Thymus (tissue), 11 donors: ENCODE measurements around the gene ADRM1. TPM values are rescaled to one million over a fixed set of nuclear protein-coding genes. Genes with fewer than 3 reads are reported as not detected.

Experiments used
- DNase-seq, 9 donors: peaks; one replicate each; pipeline ENCODE4 v3.0.0-alpha.2; 2013; ENCODE audit warnings: low spot score in 9 of 9, low read depth in 6 of 9, missing footprints in 1 of 9
- H3K27ac ChIP-seq, 2 donors: one replicate each; pipeline ENCODE4 v1.5.1; 2013; ENCODE audit warnings: control low read depth in 1 of 2, low read depth in 1 of 2, low read length in 1 of 2, mild to moderate bottlenecking in 1 of 2, moderate library complexity in 1 of 2
- H3K27me3 ChIP-seq, 2 donors: one replicate each; pipeline ENCODE4 v1.5.1; 2013; ENCODE audit warnings: low read length in 1 of 2; ENCODE audit not compliant: control insufficient read depth in 2 of 2, insufficient read depth in 1 of 2
- H3K36me3 ChIP-seq, 2 donors: one replicate each; pipeline ENCODE4 v1.5.1; 2013; ENCODE audit warnings: low read length in 1 of 2, mild to moderate bottlenecking in 1 of 2, moderate library complexity in 1 of 2; ENCODE audit not compliant: control insufficient read depth in 2 of 2, insufficient read depth in 2 of 2
- H3K4me1 ChIP-seq, 2 donors: one replicate each; pipeline ENCODE4 v1.5.1; 2013; ENCODE audit warnings: low read length in 2 of 2; ENCODE audit not compliant: control insufficient read depth in 2 of 2, insufficient read depth in 2 of 2
- H3K4me3 ChIP-seq, 2 donors: one replicate each; pipeline ENCODE4 v1.5.1; 2013; ENCODE audit warnings: low read length in 2 of 2, control low read depth in 1 of 2, mild to moderate bottlenecking in 1 of 2
- H3K9me3 ChIP-seq, 2 donors: one replicate each; pipeline ENCODE4 v1.5.1; 2013; ENCODE audit warnings: low read length in 1 of 2, mild to moderate bottlenecking in 1 of 2; ENCODE audit not compliant: control insufficient read depth in 2 of 2, insufficient read depth in 1 of 2
- WGBS: extraction: QIAGEN DNeasy Blood & Tissue Kit; methylation state at CpG from one replicate; pipeline ENCODE4 v1.1.7; 2013; 5-methylcytosine and 5-hydroxymethylcytosine counted together
- polyA plus RNA-seq: library from polyadenylated mRNA; stranded (reverse); fragments of 200-250 nt; gene quantifications from one replicate; pipeline ENCODE4 v1.2.3, GENCODE V29; 2013
- total RNA-seq: library from RNA; stranded (reverse); fragments of 120-200 nt; gene quantifications from one replicate; pipeline ENCODE4 v1.2.4, GENCODE V29; 2013
- donor health status: healthy.

The ADRM1 gene
- total and polyA plus RNA-seq, 2 donors: 71.5 to 80.9 TPM

DNA sequence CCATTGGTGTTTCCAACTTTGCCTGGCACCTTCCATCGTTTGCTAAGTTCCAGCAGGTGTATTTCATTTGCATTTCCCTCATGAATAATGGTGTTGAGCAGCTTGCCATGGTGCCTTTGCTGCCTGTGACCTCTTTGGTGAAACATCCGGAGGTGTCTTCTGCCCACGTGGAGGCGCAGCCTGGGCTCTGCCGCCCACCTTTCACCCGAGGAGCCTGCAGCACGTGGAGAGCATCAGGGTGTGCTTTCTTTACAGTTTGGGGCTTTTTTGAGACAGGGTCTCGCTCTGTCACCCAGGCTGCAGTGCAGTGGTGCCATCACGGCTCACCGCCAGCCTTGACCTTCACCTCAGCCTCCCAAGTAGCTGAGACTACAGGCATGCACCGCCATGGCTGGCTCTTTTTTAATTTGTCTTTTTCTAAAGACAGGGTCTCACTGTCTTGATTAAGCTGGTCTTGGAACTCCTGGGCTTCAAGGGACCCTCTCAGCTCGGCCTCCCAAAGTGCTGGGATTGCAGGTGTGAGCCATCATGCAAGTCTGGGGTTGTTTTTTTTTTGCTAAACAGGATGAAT lies 3.0 kb upstream of the ADRM1 start:
- no peak overlapping the region for H3K27ac ChIP-seq
- H3K4me1 ChIP-seq: peaks cover 10 to 14% of the 10 kb centered on the region in 2 donors
- WGBS: 96% methylated on average over 12 of the region's 12 CpGs
- no peaks in the 10 kb centered on the region for H3K9me3 ChIP-seq
- peaks cover 6 to 43% of the 10 kb centered on the region in 2 donors for H3K36me3 ChIP-seq
- no peak for DNase-seq
- H3K4me3 ChIP-seq: no peak overlapping the region
- no peaks in the 10 kb centered on the region for H3K27me3 ChIP-seq

DNA sequence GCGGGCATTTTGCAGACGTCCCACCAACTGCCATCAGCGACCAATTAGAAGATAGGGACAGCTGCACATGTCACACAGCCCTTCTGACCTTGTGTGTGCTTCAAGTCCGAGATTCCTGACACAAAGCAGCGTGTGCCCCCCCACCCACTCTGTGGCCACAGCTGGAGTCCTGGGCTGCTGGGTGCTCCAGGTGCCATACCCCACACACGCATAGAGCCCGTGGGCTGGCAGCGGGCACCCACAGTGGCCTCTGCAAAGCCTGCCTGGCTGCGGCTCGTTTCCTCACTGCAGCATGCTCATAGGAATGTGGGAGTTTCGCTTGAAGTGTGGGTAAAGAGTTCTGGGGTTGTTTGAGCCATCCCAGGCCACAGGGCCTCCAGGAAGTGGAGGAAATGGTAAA lies 2.5 kb upstream of the ADRM1 start:
- Histone ChIP-seq H3K9me3 (no peaks in the 10 kb centered on the region), H3K4me3 (no peak overlapping the region), H3K27ac (no peak overlapping the region), H3K27me3 (no peaks in the 10 kb centered on the region), H3K4me1 (peaks cover 10 to 17% of the 10 kb centered on the region in 2 donors), H3K36me3 (peaks cover 8 to 44% of the 10 kb centered on the region in 2 donors)
- DNase-seq: no peak
- 96% methylated on average over 11 of the region's 11 CpGs for WGBS

DNA sequence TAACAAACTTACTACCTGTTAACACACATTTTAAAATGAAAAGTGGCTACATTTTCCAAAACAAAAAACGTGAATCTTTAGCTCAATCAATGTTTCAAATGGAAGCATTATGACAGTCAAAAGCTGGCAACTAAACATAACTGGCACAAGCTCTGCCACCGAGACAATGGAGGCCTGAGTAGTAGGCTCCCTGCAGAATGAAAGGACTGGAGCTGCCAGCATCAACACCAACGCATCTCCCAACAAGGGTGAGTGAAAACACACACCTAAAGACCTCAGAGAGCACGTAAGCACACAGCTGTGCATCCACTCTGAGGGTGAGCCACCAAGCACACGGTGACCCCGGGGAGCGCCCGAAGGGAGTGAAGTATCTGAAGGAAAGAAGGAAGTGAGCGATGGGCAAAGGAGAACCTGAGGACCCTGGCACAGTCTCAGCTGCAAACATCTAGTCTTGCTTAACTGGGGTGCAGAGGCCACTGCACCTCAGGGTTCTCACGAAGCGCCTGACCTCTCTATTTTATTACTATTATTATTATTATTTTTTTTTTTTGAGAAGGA lies 1.6 kb upstream of the ADRM1 start:
- peaks cover 12 to 44% of the 10 kb centered on the region in 2 donors for H3K36me3 ChIP-seq
- no peaks in the 10 kb centered on the region for H3K27me3 ChIP-seq
- no peak overlapping the region for H3K4me3 ChIP-seq
- H3K4me1 ChIP-seq: peaks cover 10 to 17% of the 10 kb centered on the region in 2 donors
- 92% methylated on average over 11 of the region's 11 CpGs for WGBS
- H3K27ac ChIP-seq: no peak overlapping the region
- DNase-seq: no peak
- H3K9me3 ChIP-seq: no peaks in the 10 kb centered on the region

DNA sequence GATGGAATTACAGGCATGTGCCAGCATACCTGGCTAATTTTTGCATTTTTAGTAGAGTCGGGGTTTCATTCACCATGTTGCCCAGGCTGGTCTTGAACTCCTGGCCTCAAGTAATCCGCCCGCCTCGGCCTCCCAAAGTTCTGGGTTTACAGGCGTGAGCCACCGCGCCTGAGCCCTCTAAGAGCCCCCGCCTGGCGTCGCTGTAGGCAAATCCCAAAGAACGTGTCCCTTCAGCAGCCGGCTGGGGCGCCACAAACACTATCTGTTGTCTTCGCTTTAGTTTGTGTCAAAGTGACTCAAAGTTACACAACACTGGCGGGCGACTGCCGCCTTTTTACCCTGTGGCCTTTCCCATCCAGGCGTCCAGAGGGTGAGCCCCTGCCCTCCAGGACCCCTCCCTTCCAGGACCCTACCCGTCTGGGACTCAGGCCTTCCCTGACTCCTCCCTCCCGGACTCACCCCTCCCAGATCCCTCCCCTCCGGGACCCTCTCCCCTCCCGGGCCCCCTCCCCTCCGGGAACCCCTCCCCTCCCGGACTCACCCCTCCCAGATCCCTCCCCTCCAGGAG lies 940 bp upstream of the ADRM1 start:
- no peaks in the 10 kb centered on the region for H3K9me3 ChIP-seq
- no peaks in the 10 kb centered on the region for H3K27me3 ChIP-seq
- peak; percentile 59 to 94 (median 82) for DNase-seq
- peaks cover 10 to 17% of the 10 kb centered on the region in 2 donors for H3K4me1 ChIP-seq
- H3K27ac ChIP-seq: peak overlapping the region; percentile 92 to 98
- H3K36me3 ChIP-seq: peaks cover 19 to 47% of the 10 kb centered on the region in 2 donors
- 4% methylated on average over 24 of the region's 24 CpGs for WGBS
- peak overlapping the region; percentile 64 to 92 for H3K4me3 ChIP-seq

DNA sequence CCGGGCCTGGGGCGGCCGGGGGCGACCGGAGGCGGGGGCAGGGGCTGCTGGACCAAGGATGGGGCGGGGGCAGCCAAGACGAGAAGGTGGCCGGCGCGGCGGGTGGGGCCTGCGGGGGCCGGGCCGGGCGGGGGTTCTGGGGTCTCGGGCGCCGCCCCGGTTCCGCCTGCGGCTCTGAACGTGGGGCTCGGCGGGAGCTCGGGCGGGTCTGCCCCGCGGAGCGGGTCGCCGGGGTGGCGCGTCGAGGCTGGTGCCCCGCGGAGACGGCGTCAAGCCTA lies 204 bp downstream of the ADRM1 start:
- H3K27ac ChIP-seq: peak overlapping the region in 1 of 2 donors; percentile 74
- H3K4me3 ChIP-seq: peak overlapping the region; percentile 72 to 92
- DNase-seq: peak in 1 of 9 donors; percentile 21
- peaks cover 10 to 17% of the 10 kb centered on the region in 2 donors for H3K4me1 ChIP-seq
- no peaks in the 10 kb centered on the region for H3K9me3 ChIP-seq
- H3K36me3 ChIP-seq: peaks cover 30 to 47% of the 10 kb centered on the region in 2 donors
- WGBS: 2% methylated on average over 39 of the region's 39 CpGs
- H3K27me3 ChIP-seq: no peaks in the 10 kb centered on the region

DNA sequence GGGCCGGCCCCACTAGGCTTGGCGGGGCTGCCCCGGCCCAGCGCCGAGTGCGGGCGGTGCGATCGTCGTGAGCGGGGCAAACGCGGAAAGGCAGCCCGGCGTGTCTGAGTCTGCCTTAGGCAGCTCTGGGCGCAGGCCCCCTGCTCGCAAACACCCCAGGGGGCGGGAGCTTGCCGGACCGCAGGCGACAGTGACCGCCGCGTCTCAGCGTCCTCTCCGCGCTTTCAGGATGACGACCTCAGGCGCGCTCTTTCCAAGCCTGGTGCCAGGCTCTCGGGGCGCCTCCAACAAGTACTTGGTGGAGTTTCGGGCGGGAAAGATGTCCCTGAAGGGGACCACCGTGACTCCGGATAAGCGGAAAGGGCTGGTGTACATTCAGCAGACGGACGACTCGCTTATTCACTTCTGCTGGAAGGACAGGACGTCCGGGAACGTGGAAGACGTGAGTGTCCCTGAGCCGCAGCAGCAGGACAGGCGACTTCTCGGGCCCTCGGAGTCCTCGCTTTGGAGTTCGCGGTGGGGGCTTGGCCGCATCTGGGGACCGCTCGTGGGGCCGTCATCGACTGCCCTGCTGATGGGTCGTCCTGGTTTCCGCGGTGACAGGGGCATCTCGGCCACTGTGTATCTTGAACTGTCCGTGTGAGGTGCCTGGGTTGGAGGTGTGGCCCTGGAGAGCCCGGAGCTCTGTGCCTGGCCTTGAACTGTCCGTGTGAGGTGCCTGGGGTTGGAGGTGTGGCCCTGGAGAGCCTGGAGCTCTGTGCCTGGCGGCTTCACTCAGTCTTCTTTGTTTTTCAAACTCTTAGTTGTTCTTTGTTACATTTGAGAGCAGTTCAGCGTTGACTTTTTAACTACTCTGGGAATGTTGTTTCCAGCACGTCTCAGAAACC lies 786 bp downstream of the ADRM1 start:
- 8% methylated on average over 66 of the region's 66 CpGs for WGBS
- Histone ChIP-seq H3K36me3 (peaks cover 36 to 48% of the 10 kb centered on the region in 2 donors), H3K9me3 (no peaks in the 10 kb centered on the region), H3K27ac (peak overlapping the region in 1 of 2 donors; percentile 74), H3K4me3 (peak overlapping the region; percentile 72 to 92), H3K4me1 (peaks cover 10 to 17% of the 10 kb centered on the region in 2 donors), H3K27me3 (no peaks in the 10 kb centered on the region)
- DNase-seq: peak in 2 of 9 donors; percentile 7 to 9

DNA sequence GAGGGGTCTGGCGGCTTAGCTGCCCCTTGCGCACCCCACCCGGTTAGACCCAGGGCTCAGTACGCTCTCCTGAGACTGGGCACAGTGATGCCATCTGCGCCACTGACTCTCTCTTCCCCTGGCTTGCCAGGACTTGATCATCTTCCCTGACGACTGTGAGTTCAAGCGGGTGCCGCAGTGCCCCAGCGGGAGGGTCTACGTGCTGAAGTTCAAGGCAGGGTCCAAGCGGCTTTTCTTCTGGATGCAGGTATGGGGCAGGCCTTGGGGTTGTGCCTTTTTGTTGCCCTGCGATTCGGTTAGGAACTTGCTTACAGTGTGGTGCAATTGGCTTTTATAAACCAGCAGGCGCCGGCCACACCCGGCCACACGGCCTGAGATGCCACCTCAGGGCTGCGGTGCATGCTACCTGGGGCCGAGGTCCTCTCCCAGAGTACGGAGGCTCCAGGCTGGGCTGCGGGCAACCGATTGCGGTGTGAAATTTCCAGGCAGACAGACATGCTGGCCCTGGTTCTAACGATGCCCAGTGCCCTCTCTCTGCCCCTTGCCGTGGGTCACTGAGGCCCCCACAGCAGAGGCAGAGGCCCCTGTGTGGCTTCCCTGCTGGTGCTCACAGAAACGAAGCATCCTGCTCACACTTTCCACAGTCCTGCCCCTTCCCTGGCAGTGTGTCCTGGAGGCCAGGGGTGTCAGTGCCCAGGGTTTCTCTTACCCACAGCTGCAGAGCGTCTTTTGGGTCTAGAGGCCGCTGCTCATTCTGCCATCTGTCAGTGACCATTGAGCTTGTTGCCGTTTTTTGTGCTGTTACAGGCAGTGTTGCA lies 1.7 kb downstream of the ADRM1 start:
- peaks cover 10 to 17% of the 10 kb centered on the region in 2 donors for H3K4me1 ChIP-seq
- WGBS: 93% methylated on average over 29 of the region's 29 CpGs
- peaks cover 42 to 54% of the 10 kb centered on the region in 2 donors for H3K36me3 ChIP-seq
- peak overlapping the region; percentile 72 to 92 for H3K4me3 ChIP-seq
- no peak overlapping the region for H3K27ac ChIP-seq
- no peaks in the 10 kb centered on the region for H3K27me3 ChIP-seq
- no peak for DNase-seq
- no peaks in the 10 kb centered on the region for H3K9me3 ChIP-seq

DNA sequence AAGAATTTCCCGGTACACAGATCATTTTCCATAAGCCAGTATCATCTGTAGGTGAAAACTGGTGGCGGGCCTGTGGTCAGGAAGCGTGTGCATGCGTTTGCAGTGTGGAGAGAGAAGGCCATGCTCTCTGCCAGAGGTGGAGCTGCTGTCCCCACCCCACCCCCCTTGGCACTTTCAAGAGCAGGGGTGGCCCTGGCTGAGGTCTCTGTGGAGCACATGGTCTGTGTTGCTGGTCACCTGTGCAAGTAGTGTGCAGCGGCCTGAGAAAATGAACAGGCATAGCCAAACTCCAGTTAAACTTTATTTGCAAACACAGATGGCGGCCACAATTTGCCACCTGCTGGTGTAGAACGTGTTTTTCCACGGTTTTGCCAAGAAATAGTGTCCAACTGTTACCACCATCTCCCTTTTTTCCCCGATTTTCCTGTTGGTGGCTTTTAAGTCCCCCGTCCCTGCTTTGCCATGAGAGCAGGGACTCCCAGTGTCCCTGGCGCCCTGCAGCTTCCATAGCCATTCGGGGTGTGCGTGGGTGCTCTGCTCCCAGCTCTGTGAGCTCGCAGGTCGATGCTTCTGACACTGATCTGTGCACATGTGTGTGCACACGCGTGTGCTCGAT lies 2.5 kb downstream of the ADRM1 start:
- 93% methylated on average over 18 of the region's 18 CpGs for WGBS
- DNase-seq: no peak
- H3K36me3 ChIP-seq: peaks cover 42 to 53% of the 10 kb centered on the region in 2 donors
- no peaks in the 10 kb centered on the region for H3K9me3 ChIP-seq
- peaks cover 10 to 17% of the 10 kb centered on the region in 2 donors for H3K4me1 ChIP-seq
- H3K27me3 ChIP-seq: no peaks in the 10 kb centered on the region
- H3K27ac ChIP-seq: no peak overlapping the region
- no peak overlapping the region for H3K4me3 ChIP-seq
